GM13976 (cell line): Measurements from ENCODE around the gene EBF3.

Experiments used
- DNase-seq: peaks from one replicate; pipeline ENCODE4 v3.0.0; 2012; ENCODE audit warnings: low spot score
- in situ Hi-C: fragments of 300-500 bp; cut with MboI; formaldehyde crosslinking; loops from one replicate; pipeline ENCODE4 v1.12.0; 2022; ENCODE audit warnings: low sequenced_read_pairs, mixed read lengths, inconsistent platforms; ENCODE audit not compliant: unreplicated experiment
- TF ChIP-seq, protein P1 (sequence below): IDR thresholded peaks from 2 replicates; pipeline ENCODE4 v1.5.1; 2012; ENCODE audit warnings: borderline replicate concordance, mild to moderate bottlenecking; ENCODE audit not compliant: insufficient read depth; ENCODE audit errors: extremely low read depth, missing control alignments, control extremely low read depth

Gene EBF3

DNA sequence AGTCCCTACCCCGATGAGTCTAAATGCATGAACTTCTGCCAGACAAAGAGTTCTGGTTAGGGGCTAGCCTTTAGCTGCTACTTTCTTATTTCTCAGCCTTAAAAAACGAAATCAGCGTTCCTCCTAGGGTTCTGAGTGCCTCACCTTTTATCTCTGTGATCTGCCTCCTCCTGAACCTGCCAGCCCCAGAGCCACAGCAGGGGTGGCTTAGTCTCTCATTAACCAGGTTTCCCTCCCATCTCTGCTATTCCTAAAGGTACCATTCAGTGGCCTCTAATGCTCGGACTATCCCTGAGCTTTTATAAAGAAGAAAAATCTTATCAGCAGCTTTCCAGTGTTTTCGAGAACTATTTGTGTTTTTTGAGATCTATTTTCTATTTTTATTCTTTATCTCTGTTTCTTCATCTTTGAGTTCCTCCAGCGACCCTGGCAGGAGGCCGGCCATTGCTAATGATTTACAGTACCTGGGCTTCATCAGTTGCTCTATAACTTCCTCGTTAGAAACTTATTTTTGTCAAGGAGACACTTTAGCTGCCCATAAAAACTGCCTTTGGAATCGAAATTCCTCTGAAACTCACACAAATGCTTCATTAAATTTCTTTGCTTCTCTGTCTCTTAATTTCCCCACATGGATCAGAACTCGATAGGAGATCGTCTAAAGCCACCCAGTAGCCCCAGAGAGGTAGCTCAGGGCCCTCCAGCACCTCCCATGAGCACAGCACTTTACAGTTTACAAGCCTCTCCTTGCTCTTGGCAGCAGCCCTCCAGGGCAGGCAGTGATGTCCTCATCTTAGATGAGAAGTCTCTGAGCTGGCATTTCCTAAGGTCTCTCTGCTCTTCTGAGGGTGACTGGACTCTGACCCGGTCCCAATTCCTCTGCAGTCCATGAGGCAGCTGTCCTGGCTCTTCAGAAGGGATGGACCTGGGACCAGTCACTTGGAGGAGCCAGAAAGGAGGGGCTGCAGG is 149.1 kb downstream of the EBF3 start:
- in situ Hi-C loops: no loop called here
- DNase-seq: no peak
- TF ChIP-seq, protein P1, sequence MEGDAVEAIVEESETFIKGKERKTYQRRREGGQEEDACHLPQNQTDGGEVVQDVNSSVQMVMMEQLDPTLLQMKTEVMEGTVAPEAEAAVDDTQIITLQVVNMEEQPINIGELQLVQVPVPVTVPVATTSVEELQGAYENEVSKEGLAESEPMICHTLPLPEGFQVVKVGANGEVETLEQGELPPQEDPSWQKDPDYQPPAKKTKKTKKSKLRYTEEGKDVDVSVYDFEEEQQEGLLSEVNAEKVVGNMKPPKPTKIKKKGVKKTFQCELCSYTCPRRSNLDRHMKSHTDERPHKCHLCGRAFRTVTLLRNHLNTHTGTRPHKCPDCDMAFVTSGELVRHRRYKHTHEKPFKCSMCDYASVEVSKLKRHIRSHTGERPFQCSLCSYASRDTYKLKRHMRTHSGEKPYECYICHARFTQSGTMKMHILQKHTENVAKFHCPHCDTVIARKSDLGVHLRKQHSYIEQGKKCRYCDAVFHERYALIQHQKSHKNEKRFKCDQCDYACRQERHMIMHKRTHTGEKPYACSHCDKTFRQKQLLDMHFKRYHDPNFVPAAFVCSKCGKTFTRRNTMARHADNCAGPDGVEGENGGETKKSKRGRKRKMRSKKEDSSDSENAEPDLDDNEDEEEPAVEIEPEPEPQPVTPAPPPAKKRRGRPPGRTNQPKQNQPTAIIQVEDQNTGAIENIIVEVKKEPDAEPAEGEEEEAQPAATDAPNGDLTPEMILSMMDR: no peak

DNA sequence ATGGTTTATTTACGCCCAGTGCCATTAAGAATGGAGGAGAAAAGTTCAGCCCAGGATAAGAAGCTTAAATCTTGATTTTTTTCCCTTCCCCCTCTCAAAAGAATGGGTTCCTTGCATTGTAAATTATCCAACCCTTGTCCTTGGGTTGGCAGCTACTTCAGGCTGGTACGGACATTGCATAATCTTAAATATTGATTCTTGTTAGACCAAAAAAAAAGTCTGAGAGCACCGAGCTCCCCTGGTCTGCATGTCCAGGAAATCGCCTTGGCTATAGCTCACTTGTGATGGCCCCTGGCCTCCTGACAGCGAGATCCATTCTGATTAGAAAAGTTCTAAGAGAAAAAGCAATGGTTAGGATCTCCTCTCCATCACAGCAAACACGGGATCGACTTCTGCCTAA is 151.7 kb downstream of the EBF3 start:
- no peak for DNase-seq
- in situ Hi-C loops: no loop called here
- TF ChIP-seq, protein P1: no peak

DNA sequence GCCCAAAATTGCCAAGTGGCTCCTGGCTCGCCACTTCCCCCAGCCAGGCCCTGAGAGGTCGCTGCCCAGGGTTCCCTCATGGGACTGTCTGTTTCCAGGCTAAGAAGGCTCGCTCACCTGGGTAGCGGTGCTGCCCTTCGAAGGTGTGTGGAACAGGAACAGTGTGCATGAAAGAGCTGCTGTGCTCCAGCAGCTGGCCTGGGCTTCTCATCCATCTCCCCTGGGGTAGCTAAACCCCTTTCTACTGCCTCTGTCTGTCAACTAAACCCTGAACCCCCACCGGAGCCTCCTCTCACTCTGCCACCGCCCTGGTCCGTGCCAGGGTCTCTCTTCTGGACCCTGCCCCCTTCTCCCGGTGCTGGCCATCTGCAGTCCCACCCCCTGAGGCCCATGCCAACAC is 152.9 kb downstream of the EBF3 start:
- in situ Hi-C loops: no loop called here
- TF ChIP-seq, protein P1: no peak
- DNase-seq: no peak

DNA sequence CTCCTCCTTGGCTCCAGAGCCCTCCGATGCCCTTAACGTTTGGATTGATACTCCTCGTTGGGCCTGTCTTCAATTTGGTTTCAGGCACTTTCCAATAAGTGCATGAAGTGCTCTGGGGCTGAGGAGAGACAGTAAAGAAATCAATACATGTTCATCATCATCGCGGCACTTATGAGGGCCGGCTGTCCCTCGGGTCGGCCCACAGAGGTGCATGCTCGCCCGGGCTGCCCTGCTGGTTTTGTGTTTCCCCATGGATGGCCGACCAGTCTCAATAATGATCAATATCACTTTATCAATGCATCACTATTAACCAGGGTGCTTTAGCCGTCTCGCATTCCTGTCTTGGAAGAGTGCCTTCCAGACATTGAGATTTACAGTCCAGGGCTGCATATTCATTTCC is 154.2 kb downstream of the EBF3 start:
- TF ChIP-seq, protein P1: no peak
- in situ Hi-C loops: no loop called here
- DNase-seq: no peak

DNA sequence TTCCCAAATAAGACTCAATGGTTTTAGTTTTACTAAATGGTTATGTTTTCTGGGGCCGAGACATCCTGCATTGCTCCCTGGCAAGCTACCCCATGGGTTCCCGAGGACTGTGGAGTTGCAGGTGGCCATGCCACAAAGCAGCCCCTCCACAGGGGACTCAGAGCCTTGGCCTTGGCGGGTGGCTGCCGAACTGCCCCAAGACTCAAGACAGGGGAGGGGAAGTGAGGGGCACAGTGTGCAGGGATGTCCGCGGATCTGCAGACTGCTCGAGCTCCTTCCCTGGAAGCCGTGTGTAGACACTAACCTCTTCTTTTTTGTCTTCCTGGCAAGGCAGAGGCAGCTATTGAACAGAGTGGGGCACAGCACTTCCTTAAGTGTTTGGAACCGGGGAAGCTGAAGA is 154.6 kb downstream of the EBF3 start:
- TF ChIP-seq, protein P1: no peak
- in situ Hi-C loops: no loop called here
- no peak for DNase-seq

DNA sequence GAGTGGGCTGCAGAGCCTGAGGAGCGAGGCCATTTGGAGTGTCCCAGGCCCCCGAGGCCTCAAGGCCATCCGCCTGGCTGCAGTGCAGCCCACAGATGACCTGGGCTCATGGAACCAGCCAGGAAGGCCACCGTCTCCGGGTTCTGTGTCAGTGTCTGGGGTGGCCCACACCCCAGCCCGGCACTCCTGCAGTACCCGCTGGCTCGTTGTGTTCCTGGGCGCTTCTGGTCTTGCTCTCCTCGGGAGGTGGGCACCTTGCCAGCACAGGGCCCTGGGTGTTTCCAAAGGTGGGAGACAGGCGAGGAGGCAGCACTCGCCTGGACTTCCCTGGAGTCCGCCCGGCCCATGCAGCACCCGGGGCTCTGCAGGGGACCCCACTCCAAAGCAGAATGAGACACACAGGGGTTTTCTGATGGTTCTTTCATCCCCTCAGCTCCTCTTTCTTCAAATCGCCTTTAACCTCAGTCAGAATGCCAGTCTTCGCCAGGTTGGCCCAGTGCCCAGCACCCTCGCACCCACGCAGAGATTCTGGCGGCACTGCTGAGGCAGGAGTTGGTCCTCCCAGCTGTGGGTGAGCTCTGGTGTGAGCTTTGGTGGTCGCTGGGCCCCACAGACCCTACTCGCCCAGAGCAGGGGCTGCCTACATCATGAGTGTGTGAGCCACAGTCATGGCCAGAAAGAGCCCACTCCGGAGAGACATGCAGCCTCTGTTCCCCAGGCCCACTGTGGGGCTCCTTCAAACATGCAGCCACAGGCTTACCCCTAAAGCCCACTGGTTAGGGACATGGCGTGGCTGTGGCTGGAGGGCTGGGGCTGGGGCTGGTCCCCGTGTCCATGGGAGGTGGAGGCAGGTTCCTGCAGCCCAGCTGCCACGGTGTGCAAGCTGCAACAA is 155.7 kb downstream of the EBF3 start:
- TF ChIP-seq, protein P1: no peak

More for the DNA sequence above, 155.7 kb downstream of the EBF3 start:
- no peak for DNase-seq
- in situ Hi-C loops: no loop called here
